Activated T-cell treated with anti-CD3 and anti-CD28 coated beads, Interleukin-2, amount 50 U/mL, for 24 hours (primary cell): ENCODE measurements around the gene HAVCR1.
A peak's percentile ranks its signal among the peaks of the same experiment; 100 is the strongest.
"Not testable (repeated sequence)": the region's sequence is repeated elsewhere in the genome, so short reads cannot be mapped to it uniquely, and the experiment has no call there.

Experiments
- DNase-seq: peaks from one replicate; pipeline ENCODE4 v3.0.0-alpha.2; 2020
- H3K27ac Mint-ChIP-seq: 2 replicates; pipeline ENCODE4 v1.8.0; 2020; ENCODE audit warnings: mild to moderate bottlenecking, mixed read lengths
- H3K27me3 Mint-ChIP-seq: 2 replicates; pipeline ENCODE4 v1.8.0; 2020; ENCODE audit warnings: mixed read lengths
- H3K36me3 Mint-ChIP-seq: 2 replicates; pipeline ENCODE4 v1.8.0; 2020; ENCODE audit warnings: low read depth, mixed read lengths
- H3K4me1 Mint-ChIP-seq: 2 replicates; pipeline ENCODE4 v1.8.0; 2020; ENCODE audit warnings: low read depth, mixed read lengths
- H3K4me3 Mint-ChIP-seq: 2 replicates; pipeline ENCODE4 v1.8.0; 2020; ENCODE audit warnings: mild to moderate bottlenecking, moderate library complexity, mixed read lengths
- H3K9me3 Mint-ChIP-seq: 2 replicates; pipeline ENCODE4 v1.8.0; 2020; ENCODE audit warnings: mixed read lengths

HAVCR1 gene

DNA sequence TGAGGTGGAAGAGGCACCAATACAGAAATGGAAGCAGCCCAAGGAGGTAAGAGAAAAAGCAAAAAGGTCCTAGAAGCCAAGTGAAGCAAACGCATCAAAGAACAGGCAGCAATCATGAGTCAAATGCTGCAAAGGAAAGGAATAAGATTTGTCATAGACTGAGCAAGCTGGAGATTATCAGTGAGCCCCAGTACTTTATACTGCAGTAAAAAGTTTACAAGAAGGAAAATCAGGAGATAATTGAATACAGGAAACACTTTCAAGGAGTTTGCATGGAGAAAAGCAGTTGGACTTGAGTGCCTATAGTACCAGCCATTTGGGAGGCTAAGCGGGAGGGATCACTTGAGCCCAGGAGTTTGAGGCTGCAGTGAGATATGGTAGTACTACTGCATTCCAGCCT, 7.2 kb upstream of the HAVCR1 start:
- no peak for DNase-seq
- Mint-ChIP-seq H3K36me3 (no peaks in the 10 kb centered on the region), H3K4me3 (no peak overlapping the region), H3K27me3 (no peaks in the 10 kb centered on the region), H3K9me3 (no peaks in the 10 kb centered on the region), H3K4me1 (peaks cover 3% of the 10 kb centered on the region), H3K27ac (no peak overlapping the region)

- no peak for DNase-seq
- Mint-ChIP-seq H3K27ac (no peak overlapping the region), H3K4me1 (peaks cover 3% of the 10 kb centered on the region), H3K9me3 (no peaks in the 10 kb centered on the region), H3K36me3 (no peaks in the 10 kb centered on the region), H3K4me3 (no peak overlapping the region), H3K27me3 (no peaks in the 10 kb centered on the region)
Observed at GRCh38 chr5:157063776-157064430, 5.0 kb upstream of the HAVCR1 start.

DNA sequence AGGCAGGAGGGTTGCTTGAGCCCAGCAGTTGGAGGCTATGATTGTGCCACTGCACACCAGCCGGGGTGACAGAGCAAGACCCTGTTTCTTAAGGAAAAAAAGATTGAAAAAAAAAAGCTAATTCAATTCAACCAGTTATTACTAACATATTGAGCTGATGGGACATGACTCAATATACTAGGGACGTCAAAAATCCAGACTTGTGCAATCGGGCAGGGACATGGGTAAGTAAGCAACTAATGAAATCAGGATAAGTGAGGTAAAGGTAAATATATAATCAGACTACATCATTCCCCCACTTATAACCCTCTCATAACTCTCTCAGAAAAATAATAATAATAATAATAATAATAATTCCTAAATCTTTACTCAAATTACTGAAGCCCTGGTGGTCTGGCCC, 975 bp upstream of the HAVCR1 start:
- no peaks in the 10 kb centered on the region for H3K27me3 Mint-ChIP-seq
- no peak overlapping the region for H3K27ac Mint-ChIP-seq
- H3K4me1 Mint-ChIP-seq: no peaks in the 10 kb centered on the region
- H3K36me3 Mint-ChIP-seq: no peaks in the 10 kb centered on the region
- no peaks in the 10 kb centered on the region for H3K9me3 Mint-ChIP-seq
- no peak for DNase-seq
- no peak overlapping the region for H3K4me3 Mint-ChIP-seq

GRCh38 chr5:157057459-157058370, 1.2 kb downstream of the HAVCR1 start:
- Mint-ChIP-seq H3K9me3 (no peaks in the 10 kb centered on the region), H3K4me3 (no peak overlapping the region), H3K4me1 (no peaks in the 10 kb centered on the region), H3K27me3 (no peaks in the 10 kb centered on the region), H3K27ac (no peak overlapping the region), H3K36me3 (no peaks in the 10 kb centered on the region)
- no peak for DNase-seq

- not testable (repeated sequence) for H3K9me3 Mint-ChIP-seq, H3K36me3 Mint-ChIP-seq, H3K27me3 Mint-ChIP-seq, H3K4me1 Mint-ChIP-seq, H3K4me3 Mint-ChIP-seq, H3K27ac Mint-ChIP-seq, DNase-seq
Observed at GRCh38 chr5:157056848-157057247, 2.1 kb downstream of the HAVCR1 start.

DNA sequence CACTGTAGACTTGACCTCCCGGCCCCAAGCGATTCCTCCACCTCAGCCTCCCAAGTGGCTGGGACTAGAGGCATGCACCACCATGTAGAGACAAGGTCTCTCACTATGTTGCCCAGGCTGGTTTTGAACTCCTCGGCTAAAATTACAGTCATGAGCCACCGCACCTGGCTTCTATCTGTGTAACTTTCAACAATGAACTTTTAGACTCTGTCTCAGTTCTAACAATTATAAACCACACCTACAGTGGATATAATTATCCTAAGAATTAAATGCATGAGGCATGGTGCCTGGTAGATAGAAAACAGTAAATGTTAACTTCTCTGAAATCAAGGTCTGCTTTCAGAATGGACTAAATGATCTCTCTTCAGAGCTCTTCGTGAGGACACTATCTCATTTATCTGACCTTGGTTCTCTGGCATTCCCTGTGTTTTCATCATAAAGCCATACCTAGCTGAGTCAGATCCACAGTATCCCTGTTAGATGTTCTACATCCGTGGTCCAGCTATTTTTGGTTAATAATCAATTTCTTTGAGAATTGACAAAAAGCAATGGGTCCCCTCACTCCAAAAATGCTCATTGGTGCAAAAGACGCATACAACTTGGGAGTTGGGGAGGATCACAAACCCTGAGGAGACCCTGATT, 7.2 kb downstream of the HAVCR1 start:
- Mint-ChIP-seq H3K4me3 (no peak overlapping the region), H3K27me3 (no peaks in the 10 kb centered on the region), H3K9me3 (no peaks in the 10 kb centered on the region), H3K36me3 (no peaks in the 10 kb centered on the region), H3K4me1 (peaks cover 36% of the 10 kb centered on the region), H3K27ac (no peak overlapping the region)
- no peak for DNase-seq

GRCh38 chr5:157050050-157050449, 8.9 kb downstream of the HAVCR1 start:
- Mint-ChIP-seq H3K36me3 (no peaks in the 10 kb centered on the region), H3K27ac (peak overlapping the region; percentile 71), H3K27me3 (no peaks in the 10 kb centered on the region), H3K4me3 (peak overlapping the region; percentile 36), H3K4me1 (peaks cover 45% of the 10 kb centered on the region), H3K9me3 (no peaks in the 10 kb centered on the region)
- no peak for DNase-seq

- no peak for DNase-seq
- Mint-ChIP-seq H3K27ac (peak overlapping the region; percentile 71), H3K36me3 (no peaks in the 10 kb centered on the region)
Observed at GRCh38 chr5:157049605-157050004, 9.3 kb downstream of the HAVCR1 start.

GRCh38 chr5:157047898-157048297, 11.0 kb downstream of the HAVCR1 start:
- DNase-seq: no peak
- Mint-ChIP-seq H3K9me3 (no peaks in the 10 kb centered on the region), H3K4me3 (no peak overlapping the region)

More at GRCh38 chr5:157049605-157050004, 9.3 kb downstream of the HAVCR1 start:
- H3K9me3 Mint-ChIP-seq: no peaks in the 10 kb centered on the region
- no peaks in the 10 kb centered on the region for H3K27me3 Mint-ChIP-seq
- H3K4me1 Mint-ChIP-seq: peaks cover 49% of the 10 kb centered on the region
- H3K4me3 Mint-ChIP-seq: peak overlapping the region; percentile 36

GRCh38 chr5:157047016-157047415, 11.9 kb downstream of the HAVCR1 start:
- H3K27ac Mint-ChIP-seq, H3K27me3 Mint-ChIP-seq, DNase-seq, H3K9me3 Mint-ChIP-seq, H3K4me3 Mint-ChIP-seq, H3K36me3 Mint-ChIP-seq: not testable (repeated sequence)
- H3K4me1 Mint-ChIP-seq: peaks cover 50% of the 10 kb centered on the region

More at GRCh38 chr5:157047898-157048297, 11.0 kb downstream of the HAVCR1 start:
- Mint-ChIP-seq H3K27ac (no peak overlapping the region), H3K36me3 (no peaks in the 10 kb centered on the region), H3K4me1 (peaks cover 50% of the 10 kb centered on the region), H3K27me3 (no peaks in the 10 kb centered on the region)

GRCh38 chr5:157046041-157046440, 12.9 kb downstream of the HAVCR1 start:
- Mint-ChIP-seq H3K4me1 (peaks cover 46% of the 10 kb centered on the region), H3K27ac (peak overlapping the region; percentile 26), H3K4me3 (no peak overlapping the region), H3K36me3 (no peaks in the 10 kb centered on the region), H3K9me3 (no peaks in the 10 kb centered on the region), H3K27me3 (no peaks in the 10 kb centered on the region)
- no peak for DNase-seq

DNA sequence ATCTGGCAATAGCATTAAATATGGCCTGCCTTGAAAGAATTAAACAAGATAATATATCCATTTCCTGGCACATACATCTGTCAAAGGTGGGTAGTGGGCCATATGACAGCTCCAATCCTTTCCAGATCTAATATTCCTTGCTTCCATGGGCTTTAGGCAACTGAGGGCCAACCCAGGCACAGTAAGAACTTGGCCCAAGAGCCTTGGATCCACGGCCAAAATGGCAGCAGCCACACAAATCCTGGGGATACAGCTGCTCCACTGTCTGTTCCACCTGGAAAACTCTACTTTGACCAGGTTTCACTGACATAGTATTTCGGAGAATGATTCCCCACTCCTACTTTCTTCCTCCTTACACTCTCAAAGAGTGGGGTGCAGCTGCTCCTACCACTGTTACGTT, 13.3 kb downstream of the HAVCR1 start:
- H3K27ac Mint-ChIP-seq: no peak overlapping the region

GRCh38 chr5:157038568-157039187, 20.2 kb downstream of the HAVCR1 start:
- H3K36me3 Mint-ChIP-seq: no peaks in the 10 kb centered on the region
- H3K4me3 Mint-ChIP-seq: no peak overlapping the region
- H3K27ac Mint-ChIP-seq: no peak overlapping the region
- no peaks in the 10 kb centered on the region for H3K27me3 Mint-ChIP-seq
- no peaks in the 10 kb centered on the region for H3K9me3 Mint-ChIP-seq
- DNase-seq: no peak
- H3K4me1 Mint-ChIP-seq: peaks cover 10% of the 10 kb centered on the region

More for the DNA sequence above, 13.3 kb downstream of the HAVCR1 start:
- no peaks in the 10 kb centered on the region for H3K36me3 Mint-ChIP-seq
- peaks cover 43% of the 10 kb centered on the region for H3K4me1 Mint-ChIP-seq
- H3K4me3 Mint-ChIP-seq: no peak overlapping the region
- H3K27me3 Mint-ChIP-seq: no peaks in the 10 kb centered on the region
- H3K9me3 Mint-ChIP-seq: no peaks in the 10 kb centered on the region
- DNase-seq: no peak
